GM03348 (cell line): Measurements from ENCODE around the gene GCAT.

Experiments used
- DNase-seq: peaks from one replicate; pipeline ENCODE4 v3.0.0; 2012; ENCODE audit warnings: low spot score

Gene GCAT

DNA sequence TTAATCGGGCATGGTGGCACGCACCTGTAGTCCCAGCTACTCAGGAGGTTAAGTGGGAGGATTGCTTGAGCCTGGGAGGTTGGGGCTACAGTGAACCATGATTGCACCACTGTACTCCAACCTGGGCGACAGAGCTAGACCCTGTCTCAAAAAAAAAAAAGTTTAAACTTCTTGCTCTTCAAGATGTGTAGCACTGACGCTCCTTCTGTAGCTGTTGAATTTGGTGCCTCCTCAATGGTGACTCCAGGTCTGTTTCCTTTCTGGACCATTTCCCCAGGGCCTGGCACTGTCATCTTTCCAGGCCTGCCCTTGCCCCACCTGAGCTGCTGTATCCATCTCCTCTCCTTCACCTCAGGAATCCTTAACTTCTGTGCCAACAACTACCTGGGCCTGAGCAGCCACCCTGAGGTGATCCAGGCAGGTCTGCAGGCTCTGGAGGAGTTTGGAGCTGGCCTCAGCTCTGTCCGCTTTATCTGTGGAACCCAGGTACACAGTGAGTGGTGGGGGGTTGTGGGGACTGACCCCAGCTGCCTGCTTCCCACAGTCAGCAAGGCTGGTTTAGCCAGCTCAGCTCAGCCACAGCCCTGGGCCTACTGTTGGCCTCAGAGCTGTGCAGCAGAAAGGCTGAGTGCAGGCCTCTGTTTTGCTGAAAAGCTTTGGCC, 2.1 kb downstream of the GCAT start:
- no peak for DNase-seq

DNA sequence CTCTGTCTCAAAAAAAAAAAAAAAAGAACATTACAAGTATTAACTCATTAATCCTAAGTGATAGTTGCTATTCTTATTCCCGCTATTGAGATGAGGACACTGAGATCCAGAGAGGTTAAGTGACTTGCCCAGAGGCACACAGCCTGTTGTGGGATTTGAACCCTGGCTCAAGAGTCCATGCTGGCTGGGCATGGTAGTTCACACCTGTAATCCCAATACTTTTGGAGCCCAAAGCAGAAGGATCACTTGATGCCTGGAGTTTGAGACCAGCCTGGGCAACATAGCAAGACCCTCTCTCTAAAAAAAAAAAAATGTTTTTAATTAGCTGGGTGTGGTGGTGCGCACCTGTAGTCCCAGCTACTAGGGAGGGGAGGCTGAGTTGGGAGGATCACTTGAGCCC, 4.1 kb downstream of the GCAT start:
- DNase-seq, result no peak

DNA sequence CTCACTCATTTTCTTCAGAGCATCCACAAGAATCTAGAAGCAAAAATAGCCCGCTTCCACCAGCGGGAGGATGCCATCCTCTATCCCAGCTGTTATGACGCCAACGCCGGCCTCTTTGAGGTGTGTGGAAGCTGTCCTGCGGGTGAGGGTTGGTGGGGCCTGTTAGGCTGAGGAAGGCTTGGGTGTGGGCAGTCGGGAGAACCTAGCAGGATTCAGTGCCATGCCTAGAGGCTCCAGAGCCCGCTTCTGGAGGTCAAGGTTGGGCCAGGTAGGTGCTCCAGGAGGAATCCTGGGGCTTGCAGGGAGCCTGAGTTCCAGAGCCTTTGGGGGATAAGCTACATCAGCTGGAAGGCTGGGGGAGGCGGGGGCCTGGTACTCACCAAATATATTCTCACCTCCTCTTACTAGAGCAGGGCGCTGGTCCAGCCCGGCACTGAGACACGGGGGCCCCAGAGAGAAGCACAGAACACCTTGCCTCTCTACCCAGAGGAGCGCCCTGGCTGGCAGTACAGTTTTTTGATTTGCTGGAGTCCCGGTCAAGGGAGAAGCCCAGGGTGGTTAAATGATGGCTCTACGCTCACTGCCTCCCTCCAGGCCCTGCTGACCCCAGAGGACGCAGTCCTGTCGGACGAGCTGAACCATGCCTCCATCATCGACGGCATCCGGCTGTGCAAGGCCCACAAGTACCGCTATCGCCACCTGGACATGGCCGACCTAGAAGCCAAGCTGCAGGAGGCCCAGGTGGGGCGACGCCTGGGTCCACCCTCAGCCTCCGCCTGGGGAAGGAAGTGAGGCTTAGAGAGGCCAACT, 5.3 kb downstream of the GCAT start:
- DNase-seq, result no peak

DNA sequence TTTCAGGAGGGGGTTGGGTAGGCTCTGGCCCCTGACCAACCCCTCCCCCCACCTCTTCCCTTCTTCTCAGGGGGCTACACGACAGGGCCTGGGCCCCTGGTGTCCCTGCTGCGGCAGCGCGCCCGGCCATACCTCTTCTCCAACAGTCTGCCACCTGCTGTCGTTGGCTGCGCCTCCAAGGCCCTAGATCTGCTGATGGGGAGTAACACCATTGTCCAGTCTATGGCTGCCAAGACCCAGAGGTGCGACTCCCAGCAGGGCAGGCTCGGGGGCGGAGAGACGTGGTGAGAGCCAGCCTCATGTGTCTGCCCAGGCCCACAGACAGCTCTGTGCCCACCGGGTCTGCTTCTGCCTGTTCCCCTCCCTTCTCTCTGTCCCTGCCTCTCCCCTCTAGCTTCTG, 7.9 kb downstream of the GCAT start:
- DNase-seq, result no peak

DNA sequence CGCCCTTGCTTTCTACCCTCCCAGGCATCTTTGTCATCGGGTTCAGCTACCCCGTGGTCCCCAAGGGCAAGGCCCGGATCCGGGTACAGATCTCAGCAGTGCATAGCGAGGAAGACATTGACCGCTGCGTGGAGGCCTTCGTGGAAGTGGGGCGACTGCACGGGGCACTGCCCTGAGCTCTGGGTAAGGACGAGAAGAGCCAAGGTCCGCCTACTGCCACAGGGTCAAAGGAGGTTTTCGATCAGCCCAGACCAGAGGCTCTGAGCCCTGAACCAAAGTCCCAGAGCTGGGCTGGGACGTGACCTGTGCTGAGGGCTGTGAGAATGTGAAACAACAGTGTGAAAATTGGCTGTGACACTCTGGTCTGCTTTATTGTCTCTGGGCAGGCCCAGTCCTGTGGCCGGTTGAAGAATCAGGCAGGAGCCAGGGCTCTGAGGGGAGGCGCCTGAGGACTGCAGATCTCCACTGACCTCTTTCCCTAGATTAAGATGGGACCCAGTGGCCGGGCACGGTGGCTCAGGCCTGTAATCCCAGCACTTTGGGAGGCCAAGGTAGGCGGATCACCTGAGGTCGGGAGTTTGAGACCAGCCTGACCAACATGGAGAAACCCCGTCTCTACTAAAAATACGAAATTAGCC, 8.9 kb downstream of the GCAT start:
- no peak for DNase-seq

DNA sequence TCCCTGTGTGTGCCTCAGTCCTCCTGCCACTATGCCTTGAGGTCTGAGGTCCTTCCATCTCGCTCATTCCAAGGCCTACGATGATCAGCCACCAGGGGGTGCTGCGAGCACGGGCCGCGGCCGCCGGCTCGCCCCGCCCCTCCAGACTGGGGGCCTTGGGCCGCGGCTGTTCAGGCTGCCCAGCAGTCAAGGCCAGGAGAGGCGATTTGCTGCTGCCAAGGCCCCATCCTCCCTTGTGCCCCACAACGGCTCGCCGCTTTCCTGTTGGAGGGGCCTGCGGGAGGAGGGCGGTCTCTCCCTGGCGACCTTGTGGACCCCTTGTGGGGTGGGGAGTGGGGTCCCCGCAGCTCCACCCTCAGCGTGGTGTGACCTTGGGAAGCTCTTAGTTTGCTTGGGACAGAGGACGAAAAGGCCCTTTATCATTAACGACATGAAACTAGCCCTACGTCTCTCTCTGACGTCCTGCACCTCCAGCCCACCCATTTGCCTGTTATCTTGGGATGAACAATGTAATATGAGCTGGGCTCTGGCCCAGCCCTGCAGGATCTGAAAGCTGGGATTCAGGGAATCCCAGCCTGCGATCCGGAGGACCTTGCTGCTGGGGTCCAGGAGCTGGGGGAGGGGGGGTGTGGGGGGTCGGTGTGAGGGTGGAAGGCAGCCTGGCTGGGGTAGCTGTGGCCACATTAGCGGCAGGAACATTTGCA, 10.1 kb downstream of the GCAT start:
- DNase-seq, result peak; percentile 96

DNA sequence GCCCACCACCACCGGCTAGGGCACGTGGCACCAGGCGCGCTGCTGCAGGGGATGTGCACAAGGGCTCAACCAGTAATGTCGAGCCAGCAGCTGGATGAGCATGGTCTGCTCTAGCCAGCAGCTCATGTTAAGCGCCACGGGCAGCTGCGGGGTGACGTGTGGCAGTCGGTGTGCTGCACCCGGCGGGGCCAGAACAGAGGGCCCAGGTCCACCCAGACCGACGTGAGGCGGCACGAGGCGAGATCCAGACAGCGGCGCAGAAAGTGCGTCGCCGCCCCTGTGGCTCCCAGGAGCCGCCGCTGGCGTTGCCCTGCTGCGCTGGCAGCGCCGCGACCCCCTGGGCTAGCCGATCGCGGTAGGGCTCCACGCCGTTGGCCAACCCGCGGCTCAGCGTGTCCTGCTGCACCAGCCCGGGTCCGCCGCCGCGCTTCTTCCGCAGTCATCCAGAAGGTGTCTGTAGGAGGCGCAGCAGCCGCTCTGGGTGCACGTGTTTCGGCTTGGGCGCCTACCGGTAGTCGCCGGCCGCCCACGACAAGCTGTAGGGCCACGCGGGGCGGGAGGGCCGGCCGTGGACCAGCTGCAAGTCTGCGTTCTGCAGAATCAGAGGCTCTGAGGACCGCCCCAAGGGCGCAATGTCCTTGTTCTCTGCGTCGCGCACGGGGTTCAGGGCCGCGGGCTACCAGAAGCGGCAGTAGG, 10.8 kb downstream of the GCAT start:
- peak; percentile 73 for DNase-seq

DNA sequence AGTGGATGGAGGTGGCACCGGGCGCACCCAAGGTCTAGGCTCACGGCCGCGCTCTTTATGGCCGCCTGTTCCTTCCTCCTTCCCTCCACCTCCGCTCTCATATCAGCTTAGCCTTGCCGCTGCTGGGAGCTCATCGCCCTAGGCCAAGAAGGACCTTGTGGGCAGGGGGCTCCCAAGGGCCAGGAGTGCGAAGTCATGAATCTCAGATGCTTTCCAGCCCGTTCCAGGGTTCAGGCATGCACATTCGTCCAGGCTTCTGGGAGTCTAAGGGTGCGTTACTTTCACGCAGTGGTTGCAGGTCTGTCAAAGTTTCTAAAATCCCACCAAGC, 11.3 kb downstream of the GCAT start:
- DNase-seq, result no peak

DNA sequence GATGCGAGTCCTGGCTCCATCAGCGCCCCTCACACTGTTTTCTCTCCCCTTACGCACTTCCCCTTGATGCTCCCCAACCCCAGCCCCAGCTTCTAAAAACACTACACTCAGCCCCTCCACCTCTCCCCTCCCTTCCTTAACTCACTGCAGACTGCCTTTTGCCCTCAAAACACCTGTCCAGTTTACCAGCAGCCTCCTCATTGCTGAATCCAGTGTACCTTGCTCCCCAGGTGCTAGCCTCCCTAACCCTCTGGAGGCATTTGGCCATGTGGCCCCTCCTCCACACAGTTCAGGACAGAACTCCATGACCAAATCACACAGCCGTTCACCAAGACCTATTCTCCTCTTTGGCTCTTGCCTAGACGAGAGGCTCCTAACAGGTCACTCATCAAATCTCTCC, 12.6 kb downstream of the GCAT start:
- no peak for DNase-seq

DNA sequence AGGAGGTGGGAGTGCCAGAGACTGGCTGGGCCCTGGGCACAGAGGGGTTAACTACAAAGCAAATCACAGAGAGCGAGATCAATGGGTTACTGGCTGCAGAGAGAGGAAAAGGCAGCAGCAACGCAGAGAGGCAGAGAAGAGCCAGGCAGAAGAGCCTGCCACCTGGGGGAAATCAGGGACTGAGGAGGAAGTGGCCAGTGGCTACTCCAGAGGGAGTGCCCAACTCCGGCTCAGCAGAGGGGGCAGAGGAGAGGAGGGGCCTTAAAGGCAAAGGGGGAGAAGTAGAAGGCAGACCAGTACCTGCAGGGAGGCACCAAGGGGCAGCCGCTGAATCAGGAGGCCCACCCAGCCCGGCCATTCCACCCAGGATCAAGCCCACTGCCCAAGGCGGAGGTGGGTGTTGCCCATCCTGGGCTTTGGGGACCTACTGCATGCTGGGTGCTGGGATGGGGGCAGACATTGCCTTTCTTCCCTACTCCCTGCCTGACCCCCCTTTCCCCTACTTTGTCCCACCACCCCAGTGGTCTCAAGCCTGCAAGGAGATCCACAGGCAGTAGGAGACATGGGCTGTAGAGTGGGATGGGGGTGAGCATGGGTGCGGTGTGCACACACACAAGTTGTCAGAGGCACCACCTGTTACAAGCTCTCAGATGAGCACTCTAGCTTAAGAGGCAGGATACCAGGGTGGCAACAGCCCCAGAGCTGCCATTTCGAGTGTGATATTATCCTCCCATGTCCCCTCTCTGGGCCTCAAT, 14.5 kb downstream of the GCAT start:
- DNase-seq, result no peak

DNA sequence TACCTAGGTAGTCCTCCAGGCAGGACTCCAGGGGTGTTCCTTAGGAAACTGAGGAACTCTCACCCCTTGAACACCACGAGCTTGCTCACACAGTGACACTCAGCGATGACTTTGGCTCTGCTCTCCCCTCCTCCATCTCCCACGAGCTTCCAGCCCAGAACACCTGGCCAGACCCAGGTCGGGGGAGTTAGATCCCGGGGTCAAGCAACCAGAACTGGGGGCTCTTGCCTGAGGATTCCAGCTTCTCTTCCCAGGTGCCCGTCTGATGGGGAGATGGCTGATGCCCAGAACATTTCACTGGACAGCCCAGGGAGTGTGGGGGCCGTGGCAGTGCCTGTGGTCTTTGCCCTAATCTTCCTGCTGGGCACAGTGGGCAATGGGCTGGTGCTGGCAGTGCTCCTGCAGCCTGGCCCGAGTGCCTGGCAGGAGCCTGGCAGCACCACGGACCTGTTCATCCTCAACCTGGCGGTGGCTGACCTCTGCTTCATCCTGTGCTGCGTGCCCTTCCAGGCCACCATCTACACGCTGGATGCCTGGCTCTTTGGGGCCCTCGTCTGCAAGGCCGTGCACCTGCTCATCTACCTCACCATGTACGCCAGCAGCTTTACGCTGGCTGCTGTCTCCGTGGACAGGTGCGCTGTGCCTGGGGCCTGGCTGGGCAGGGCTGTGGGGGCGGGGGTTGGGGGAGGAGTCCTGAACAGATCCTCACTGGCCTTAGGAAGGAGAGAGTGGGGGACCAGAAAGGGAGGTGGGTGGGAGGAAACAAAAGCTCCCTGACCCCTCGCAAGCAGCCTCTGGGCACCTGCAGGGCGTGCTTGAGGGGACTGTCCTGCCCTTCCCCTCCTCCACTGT, 15.6 kb downstream of the GCAT start, which contains the start of gene GALR3:
TSS of gene GALR3 (plus strand) at position 249 of the 852 bp plus-strand sequence. CDS start at position 274, 25 bp downstream.
- DNase-seq, result no peak

DNA sequence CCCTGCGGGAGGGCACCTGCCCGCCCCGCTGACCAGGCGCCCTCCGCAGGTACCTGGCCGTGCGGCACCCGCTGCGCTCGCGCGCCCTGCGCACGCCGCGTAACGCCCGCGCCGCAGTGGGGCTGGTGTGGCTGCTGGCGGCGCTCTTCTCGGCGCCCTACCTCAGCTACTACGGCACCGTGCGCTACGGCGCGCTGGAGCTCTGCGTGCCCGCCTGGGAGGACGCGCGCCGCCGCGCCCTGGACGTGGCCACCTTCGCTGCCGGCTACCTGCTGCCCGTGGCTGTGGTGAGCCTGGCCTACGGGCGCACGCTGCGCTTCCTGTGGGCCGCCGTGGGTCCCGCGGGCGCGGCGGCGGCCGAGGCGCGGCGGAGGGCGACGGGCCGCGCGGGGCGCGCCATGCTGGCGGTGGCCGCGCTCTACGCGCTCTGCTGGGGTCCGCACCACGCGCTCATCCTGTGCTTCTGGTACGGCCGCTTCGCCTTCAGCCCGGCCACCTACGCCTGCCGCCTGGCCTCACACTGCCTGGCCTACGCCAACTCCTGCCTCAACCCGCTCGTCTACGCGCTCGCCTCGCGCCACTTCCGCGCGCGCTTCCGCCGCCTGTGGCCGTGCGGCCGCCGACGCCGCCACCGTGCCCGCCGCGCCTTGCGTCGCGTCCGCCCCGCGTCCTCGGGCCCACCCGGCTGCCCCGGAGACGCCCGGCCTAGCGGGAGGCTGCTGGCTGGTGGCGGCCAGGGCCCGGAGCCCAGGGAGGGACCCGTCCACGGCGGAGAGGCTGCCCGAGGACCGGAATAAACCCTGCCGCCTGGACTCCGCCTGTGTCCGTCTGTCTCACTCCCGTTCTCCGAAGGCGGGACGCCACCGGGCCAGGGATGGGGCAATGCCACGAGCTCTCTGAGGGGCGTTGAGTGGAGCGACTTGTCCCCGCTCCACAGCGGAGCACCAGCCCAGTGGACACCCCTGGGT, 17.2 kb downstream of the GCAT start:
- DNase-seq, result no peak

DNA sequence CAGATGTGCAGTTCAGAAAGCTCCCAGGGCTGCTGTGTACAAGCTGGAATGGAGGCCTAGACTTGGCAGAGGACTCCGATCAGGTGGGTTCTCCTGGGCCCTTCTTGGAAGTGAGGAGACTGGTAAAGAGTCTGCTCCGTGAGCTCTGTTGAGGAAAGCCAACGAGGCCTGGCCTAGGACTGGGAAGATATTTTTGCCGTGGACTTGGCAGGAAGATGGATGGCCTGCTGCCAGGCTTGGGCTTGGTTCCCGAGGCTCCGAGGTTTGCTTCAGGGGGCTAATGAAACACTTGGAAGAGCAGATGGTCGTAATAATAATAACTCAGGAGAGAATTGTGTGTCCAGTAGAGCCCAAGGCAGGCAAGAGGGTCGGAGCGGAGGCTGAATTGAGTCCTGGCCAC, 19.3 kb downstream of the GCAT start:
- no peak for DNase-seq

DNA sequence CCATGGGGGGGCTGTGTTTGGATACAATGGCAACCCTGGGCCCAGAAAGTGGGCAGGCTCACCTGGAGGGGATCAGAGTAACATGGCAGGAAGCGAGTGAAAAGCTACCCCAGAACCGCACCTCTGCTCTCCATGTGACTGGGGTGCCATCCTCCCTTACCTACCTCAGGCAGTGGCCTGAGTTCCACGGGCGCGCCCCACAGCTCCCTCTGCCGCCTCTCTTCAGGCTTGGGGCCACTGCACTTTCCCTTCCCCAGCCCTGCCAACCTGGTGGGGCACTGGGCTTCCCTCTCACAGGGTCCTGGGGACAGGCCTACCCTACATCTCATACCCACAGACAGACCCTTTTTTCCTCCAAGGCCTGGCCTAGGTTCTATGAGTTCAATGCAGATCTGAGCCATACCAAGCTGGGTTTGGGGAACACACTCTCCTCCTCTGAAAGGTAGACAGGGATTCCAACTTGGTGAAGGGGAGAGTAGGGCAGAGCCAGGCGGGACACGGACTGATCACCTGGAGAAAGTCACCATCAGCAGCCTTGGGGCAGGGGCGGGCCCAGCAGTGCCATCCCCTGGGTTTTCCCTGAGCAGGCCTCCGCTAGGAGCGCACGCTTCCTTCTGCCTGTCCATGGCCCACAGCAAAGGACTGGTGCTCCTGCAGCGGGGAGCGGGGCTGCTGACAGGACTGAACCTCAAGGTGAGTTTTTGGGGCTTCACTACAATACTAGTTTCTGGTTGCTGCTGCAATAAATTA, 22.5 kb downstream of the GCAT start:
- DNase-seq, result no peak

DNA sequence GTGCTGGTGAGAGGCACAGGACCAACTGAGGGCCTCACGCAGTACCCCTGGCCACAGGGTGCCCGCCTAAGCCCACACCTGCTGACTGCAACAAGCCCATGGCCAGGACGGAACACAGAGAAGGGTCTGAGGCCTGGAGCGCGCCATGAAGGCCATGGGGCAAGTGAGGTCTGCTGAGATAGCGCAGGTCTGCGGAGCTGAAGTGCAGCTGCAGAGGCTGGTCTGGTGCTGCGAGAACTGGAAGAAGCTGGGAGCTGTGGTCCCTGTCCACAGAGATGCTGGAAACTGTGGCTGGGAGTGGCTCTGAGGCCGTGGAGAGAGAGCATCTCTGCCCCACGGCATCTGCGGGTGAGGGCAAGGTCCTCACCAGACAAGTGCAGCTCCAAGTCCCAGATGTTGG, 23.7 kb downstream of the GCAT start:
- DNase-seq, result no peak

DNA sequence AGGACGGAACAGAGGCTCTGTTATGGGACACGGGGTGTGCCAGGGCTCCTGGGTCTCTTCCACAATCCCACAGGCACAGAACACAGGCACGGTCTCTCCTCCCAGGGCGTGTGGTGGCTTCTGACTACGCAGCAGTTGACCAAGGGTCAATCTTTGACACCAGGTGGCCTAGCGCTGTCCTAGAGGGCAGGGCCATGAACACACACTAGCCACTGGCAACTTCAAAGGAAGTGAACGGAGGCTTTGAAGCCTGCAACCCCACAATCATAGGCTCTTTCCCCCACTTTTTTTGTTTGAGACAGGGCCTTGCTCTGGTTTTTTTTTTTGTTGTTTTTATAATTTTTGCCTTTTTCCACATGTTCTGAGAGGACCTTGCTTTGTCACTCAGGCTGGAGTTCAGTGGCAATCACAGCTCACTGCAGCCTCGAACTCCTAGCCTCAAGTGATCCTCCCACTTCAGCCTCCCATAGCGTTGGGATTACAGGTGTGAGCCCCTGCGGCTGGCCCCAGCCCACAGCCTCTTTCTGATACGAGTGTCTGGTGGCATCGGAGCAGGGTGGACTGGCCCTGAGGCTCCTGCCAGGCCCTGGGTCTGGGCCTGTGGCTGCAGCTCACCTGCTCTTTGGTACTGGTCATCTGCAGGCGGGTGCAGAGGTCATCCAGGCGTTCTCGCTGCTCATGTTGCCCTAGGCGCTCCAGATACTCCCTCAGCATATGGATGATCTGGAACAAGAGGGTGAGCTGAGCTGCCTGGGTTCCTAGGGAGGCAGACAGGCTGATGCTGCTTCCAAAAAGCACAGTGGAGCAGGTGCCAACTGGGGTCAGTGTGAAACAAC, 24.5 kb downstream of the GCAT start:
- no peak for DNase-seq

DNA sequence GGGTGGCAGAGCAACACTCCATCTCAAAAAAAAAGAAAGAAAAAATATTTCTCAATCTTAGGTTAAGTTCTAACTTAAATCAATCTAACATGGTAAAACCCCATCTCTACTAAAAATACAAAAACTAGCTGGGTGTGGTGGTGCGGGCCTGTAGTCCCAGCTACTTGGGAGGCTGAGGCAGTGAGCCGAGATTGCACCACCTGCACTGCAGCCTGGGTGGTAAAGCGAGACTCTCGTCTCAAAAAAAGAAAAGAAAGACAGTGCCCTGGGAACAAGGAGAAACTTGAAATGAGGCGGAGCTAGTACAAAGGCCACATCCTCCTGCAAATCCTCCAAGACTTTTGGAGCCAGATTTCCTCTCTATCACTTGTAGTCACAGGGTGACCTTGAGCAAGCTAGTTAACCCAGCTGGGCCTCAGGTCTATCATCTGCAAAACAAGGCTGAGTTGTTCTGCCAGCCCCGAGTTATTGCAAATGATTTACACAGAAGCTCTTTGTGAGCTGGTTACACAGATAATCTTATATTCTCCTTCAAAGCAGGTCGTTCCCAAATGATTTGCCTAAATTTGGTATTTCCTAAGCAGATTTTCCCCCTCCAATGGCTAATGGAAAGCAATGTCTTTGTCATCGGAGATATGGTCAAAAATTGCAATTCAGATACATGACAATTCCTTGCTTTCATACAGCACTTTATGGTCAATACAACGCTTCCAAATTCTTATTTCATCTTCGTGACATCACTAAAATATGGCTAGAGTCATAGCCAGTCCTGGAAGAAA, 34.5 kb downstream of the GCAT start:
- no peak for DNase-seq
